HG03521 (cell line): ENCODE results near the gene BTBD2.

Experiments
- ATAC-seq: cut with Tn5 transposase; IDR thresholded peaks from one replicate; pipeline ENCODE4 v1.9.1; 2021; ENCODE audit warnings: mild to moderate bottlenecking, moderate library complexity; ENCODE audit not compliant: unreplicated experiment

Gene BTBD2

GRCh38 chr19:2015608-2015950 is at the start of gene BTBD2:
BTBD2 (minus strand) TSS chr19:2015714; CDS start chr19:2015703, 11 bp downstream.
- no peak for ATAC-seq

- ATAC-seq = no peak
These were observed 49.4 kb upstream of the BTBD2 start for GRCh38 chr19:2064788-2065524.

- ATAC-seq = no peak
These were observed 48.9 kb upstream of the BTBD2 start for GRCh38 chr19:2064395-2064787.

- no peak for ATAC-seq
These were observed 48.3 kb upstream of the BTBD2 start for GRCh38 chr19:2063824-2064223.

GRCh38 chr19:2062770-2063169 is 47.3 kb upstream of the BTBD2 start:
- no peak for ATAC-seq

GRCh38 chr19:2062389-2062729 is 46.8 kb upstream of the BTBD2 start:
- no peak for ATAC-seq

GRCh38 chr19:2061495-2062388 is 46.2 kb upstream of the BTBD2 start:
- ATAC-seq = peak; percentile 79

GRCh38 chr19:2060884-2061494 is 45.5 kb upstream of the BTBD2 start:
- ATAC-seq = peak; percentile 17

GRCh38 chr19:2059422-2060201 is 44.1 kb upstream of the BTBD2 start:
- no peak for ATAC-seq

GRCh38 chr19:2058570-2059421 is 43.3 kb upstream of the BTBD2 start:
- no peak for ATAC-seq

- ATAC-seq = no peak
These were observed 42.3 kb upstream of the BTBD2 start for GRCh38 chr19:2057484-2058469.

GRCh38 chr19:2056837-2057192 is 41.3 kb upstream of the BTBD2 start:
- no peak for ATAC-seq

- no peak for ATAC-seq
These were observed 40.7 kb upstream of the BTBD2 start for GRCh38 chr19:2055931-2056836.

GRCh38 chr19:2054763-2055162 is 39.2 kb upstream of the BTBD2 start:
- ATAC-seq = no peak

GRCh38 chr19:2053601-2054389 is 38.3 kb upstream of the BTBD2 start:
- no peak for ATAC-seq

- no peak for ATAC-seq
These were observed 36.5 kb upstream of the BTBD2 start for GRCh38 chr19:2051773-2052704.
